Esophagus muscularis mucosa (tissue), 3 donors: Measurements from ENCODE around the gene JCHAIN.

Experiments used
- POLR2A ChIP-seq: fragments of 450-650 bp; IDR thresholded peaks from one replicate; pipeline ENCODE4 v1.6.1; 2017; ENCODE audit warnings: antibody characterized with exemption, moderate library complexity, mild to moderate bottlenecking, low read depth
- TF ChIP-seq, protein P1 (sequence below), 3 experiments: fragments of 200-600 bp in 2 of 3; fragments of 450-650 bp in 1 of 3; sonication (generic) in 2 of 3; IDR thresholded peaks; one replicate each; pipeline ENCODE4 v1.5.1; 2017 to 2019; ENCODE audit warnings: antibody characterized with exemption in 3 of 3, mild to moderate bottlenecking in 2 of 3, moderate library complexity in 1 of 3

DNA sequence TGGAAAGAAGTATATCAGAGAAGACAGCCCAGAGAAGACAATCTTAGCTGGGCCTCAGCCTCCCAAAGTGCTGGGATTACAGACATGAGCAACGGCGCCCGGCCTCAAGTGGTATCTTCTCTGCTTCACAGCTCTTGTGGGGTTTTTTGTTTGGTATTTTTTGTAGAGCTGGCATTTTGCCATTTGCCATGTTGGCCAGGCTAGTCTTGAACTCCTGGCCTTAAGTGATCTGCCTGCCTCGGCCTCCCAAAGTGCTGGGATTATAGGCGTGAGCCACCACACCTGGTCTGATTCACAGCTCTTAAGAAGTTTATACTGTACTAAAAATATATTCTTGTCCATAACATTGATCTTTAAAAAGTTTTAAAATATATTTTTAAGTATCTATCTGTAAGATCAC, 34.4 kb upstream of the JCHAIN start:
- TF ChIP-seq POLR2A = no peak
- TF ChIP-seq, protein P1, sequence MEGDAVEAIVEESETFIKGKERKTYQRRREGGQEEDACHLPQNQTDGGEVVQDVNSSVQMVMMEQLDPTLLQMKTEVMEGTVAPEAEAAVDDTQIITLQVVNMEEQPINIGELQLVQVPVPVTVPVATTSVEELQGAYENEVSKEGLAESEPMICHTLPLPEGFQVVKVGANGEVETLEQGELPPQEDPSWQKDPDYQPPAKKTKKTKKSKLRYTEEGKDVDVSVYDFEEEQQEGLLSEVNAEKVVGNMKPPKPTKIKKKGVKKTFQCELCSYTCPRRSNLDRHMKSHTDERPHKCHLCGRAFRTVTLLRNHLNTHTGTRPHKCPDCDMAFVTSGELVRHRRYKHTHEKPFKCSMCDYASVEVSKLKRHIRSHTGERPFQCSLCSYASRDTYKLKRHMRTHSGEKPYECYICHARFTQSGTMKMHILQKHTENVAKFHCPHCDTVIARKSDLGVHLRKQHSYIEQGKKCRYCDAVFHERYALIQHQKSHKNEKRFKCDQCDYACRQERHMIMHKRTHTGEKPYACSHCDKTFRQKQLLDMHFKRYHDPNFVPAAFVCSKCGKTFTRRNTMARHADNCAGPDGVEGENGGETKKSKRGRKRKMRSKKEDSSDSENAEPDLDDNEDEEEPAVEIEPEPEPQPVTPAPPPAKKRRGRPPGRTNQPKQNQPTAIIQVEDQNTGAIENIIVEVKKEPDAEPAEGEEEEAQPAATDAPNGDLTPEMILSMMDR (IDR thresholded peaks at IDR 0.05) = no peak
